Fibroblast of mammary gland (primary cell): ENCODE results near the gene AZGP1.
"Not testable (repeated sequence)": the region's sequence is repeated elsewhere in the genome, so short reads cannot be mapped to it uniquely, and the experiment has no call there.

ENCODE experiments used
- DNase-seq: peaks from one replicate; pipeline ENCODE4 v3.0.0-alpha.2; 2010; ENCODE audit warnings: low read depth
- H3K4me3 ChIP-seq: 2 replicates; pipeline ENCODE4 v1.5.1; 2011; ENCODE audit warnings: low read depth, mild to moderate bottlenecking, low read length, moderate library complexity; ENCODE audit not compliant: control insufficient read depth
- CTCF ChIP-seq: conservative IDR thresholded peaks from 2 replicates; pipeline ENCODE4 v1.5.1; 2011; ENCODE audit warnings: low read depth, low read length, inconsistent platforms; ENCODE audit not compliant: control insufficient read depth, insufficient read depth

The AZGP1 gene

GRCh38 chr7:99947608-99948007, 28.2 kb downstream of the AZGP1 start:
- no peak overlapping the region for H3K4me3 ChIP-seq
- TF ChIP-seq CTCF = no peak
- no peak for DNase-seq

GRCh38 chr7:99944497-99945070, 31.2 kb downstream of the AZGP1 start:
- TF ChIP-seq CTCF = no peak
- DNase-seq = no peak
- H3K4me3 ChIP-seq = no peak overlapping the region

GRCh38 chr7:99943641-99944496, 32.0 kb downstream of the AZGP1 start:
- no peak for DNase-seq
- H3K4me3 ChIP-seq = no peak overlapping the region
- TF ChIP-seq CTCF = no peak

- H3K4me3 ChIP-seq = no peak overlapping the region
- no peak for TF ChIP-seq CTCF
- no peak for DNase-seq
These were observed 37.5 kb downstream of the AZGP1 start for GRCh38 chr7:99938296-99938695.

GRCh38 chr7:99935009-99935408, 40.8 kb downstream of the AZGP1 start:
- peak; percentile 40 for DNase-seq
- H3K4me3 ChIP-seq = not testable (repeated sequence)

- TF ChIP-seq CTCF = no peak
- no peak overlapping the region for H3K4me3 ChIP-seq
- DNase-seq = no peak
These were observed 45.5 kb downstream of the AZGP1 start for GRCh38 chr7:99930376-99930775.

GRCh38 chr7:99929730-99930053, 46.1 kb downstream of the AZGP1 start:
- no peak overlapping the region for H3K4me3 ChIP-seq
- no peak for DNase-seq
- no peak for TF ChIP-seq CTCF
